DMS153 treated with DMSO at 0.1 percent for 48 hours (cell line): ENCODE results near the gene RAB3A.
"Not testable (repeated sequence)": the region's sequence is repeated elsewhere in the genome, so short reads cannot be mapped to it uniquely, and the experiment has no call there.

Source experiments
- DNase-seq: peaks from one replicate; lab custom pipeline; 2025; ENCODE audit not compliant: unreplicated experiment; lab: John Stamatoyannopoulos, UW

Gene RAB3A

DNA sequence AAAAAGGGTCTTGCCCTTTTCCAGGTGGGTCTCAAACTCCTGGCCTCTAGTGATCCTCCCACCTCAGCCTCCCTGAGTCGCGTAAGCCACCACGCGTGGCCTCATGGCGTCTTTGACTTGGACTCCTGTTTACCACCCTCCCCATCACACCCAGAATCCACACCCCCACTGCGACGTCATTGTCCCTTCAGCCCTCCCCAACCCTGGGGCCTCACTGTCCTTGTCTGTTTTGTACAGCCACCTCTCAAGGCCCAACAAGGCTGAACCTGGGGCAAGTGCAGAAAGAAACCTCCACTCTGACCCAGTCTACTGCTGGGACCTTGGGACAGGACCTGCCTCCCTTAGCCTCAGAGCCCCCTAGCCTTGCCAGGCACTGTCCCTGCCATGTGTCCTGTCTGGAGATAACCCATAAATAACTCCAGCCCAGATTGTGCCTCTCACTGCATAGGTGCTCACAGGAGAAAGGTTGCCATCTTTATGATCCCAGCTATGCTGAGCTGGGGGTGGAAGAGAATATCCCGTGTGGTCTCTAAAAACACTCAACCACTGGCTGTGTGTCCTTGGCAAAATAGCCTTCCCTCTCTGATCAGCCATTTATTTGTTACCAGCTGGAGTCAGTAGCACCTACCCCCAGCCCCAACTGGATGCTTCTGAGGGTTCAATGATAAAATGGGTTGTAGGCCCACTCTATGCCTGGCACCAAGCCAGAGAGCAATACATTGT lies 32.1 kb downstream of the RAB3A start:
- no peak for DNase-seq

DNA sequence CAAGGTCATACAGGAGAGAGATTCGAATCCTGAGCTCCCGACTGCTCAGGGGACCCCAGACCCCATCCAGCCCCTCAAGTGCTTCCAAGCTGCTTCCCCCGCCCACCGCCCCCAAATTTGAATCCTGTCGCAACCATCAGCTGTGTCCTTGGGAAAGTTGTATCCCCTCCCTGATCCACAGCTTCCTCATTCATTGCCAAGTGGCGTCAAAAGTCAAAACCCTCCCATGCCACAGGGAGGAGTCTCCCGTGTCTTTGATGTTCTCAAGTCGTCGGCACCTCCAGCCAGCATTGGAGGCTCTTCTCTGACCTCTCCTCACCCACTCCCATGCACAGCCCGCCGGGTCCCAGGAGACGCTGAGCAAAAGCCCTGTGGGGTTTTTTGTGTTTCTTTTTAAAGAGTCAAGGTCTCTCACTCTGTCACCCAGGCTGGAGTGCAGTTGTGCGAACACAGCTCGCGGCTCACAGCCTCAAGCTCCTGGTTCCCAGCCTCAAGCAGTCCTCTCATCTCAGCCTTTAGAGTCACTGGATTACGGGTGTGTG lies 33.1 kb downstream of the RAB3A start:
- DNase-seq = no peak

DNA sequence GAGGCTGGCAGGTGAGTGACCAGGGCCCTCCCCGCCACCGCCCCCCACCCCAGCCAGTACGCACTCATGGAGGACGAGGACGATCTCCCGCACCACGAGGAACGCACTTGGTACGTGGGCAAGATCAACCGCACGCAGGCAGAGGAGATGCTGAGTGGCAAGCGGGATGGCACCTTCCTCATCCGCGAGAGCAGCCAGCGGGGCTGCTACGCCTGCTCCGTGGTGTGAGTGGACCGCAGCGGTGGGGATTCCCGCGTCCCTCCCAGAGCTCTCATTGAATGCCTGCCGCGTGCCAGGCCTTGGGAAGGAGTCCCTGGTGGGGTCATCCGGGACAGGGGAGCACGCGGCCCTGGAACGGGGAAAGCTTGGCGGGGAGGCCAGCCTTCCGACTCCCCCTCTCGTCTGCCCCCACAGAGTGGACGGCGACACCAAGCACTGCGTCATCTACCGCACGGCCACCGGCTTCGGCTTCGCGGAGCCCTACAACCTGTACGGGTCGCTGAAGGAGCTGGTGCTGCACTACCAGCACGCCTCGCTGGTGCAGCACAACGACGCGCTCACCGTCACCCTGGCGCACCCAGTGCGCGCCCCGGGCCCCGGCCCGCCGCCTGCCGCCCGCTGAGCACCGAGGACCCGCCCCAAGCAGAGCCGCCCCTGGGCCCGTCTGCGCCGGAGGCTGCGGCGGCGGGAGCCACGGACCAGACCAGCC lies 35.0 kb downstream of the RAB3A start:
- DNase-seq = no peak

DNA sequence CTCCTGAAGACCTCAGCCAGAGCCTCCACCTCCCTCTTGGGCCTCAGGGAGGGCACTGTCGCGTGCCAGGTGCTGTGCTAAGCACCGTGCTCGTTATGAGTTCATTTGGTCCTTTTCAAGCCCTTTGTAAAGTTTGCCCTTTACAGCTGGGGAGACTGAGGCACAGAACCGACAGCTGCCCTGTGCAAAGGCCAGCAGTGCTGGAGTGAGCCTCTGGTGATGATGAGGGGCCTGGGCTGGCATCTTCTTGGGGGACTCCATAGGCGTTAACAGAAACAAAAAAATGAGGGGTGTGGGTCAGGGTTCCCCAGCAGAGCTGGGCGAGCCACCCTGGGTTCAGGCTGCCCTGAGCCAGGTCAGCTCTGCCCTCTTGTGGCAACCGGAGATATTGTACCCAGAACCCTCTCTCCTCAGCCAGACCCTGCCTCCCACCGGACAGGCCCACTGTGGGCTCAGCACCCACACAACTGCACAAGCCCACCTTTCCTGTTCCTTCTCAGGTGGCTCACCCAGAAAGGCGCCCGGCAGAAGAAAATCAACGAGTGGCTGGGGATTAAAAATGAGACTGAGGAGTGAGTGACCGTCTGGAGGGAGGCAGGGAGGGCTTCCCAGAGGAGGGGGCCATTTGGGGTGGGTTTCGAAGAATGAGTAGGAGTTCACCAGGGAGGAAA lies 35.7 kb downstream of the RAB3A start:
- DNase-seq = no peak

DNA sequence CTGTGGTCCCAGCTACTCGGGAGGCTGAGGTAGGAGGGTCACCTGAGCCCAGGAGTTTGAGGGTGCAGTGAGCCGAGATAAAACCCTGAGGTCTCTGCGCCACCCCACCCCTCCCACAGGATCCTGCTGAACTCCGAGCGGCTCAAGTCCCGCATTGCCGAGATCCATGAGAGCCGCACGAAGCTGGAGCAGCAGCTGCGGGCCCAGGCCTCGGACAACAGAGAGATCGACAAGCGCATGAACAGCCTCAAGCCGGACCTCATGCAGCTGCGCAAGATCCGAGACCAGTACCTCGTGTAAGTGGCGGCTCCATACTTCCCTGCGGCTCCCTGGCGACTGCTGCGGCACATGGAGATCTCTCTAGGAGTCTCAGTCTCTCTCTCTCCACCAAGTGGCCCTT lies 36.8 kb downstream of the RAB3A start:
- no peak for DNase-seq

DNA sequence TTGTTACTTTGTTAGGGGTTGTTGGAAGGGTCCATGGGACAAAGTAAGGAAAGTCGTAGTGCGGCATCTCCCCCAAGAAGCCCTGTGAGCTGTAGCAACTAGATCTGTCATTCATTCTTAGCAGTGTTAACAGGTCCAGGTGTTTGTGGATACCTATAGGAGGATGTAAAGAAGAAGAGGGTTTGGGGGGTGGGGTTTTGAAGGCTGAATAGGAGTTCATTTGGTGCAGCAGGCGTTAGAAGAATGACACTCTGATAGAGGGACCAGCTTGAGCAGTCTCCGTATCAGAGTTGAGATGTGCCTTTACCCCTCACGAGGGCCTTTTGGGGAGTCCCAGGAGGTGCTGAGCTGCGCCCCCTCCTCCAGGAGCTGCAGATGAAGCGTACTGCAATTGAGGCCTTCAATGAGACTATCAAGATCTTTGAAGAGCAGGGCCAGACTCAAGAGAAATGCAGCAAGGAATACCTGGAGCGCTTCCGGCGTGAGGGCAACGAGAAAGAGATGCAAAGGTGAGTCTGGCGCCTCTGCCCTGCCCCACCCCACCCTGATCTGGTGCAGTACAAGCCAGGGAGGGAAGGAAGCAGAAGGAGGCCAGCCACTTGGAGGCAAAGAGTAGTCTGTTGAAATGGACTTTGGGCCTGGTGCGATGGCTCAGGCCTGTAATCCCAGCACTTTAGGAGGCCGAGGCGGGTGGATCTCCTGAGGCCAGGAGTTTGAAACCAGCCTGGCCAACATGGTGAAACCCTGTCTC lies 37.9 kb downstream of the RAB3A start:
- DNase-seq = no peak

DNA sequence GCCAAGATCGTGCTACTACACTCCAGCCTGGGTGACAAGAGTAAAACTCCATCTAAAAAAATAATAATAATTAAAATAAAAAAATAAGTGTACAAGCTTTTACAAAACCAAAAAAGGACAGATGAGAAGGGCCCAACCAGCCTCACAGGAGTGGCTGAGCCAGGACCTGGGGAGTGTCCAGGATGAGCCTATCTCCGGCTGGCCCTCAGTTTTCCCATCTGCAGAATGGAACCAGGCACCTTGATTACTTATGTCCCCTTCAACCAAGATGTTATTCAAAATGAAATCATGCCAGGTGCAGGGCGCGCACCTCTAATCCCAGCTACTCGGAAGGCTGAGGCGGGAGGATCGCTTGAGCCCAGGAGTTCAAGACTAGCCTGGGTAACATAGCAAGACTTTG lies 39.8 kb downstream of the RAB3A start:
- DNase-seq = no peak

DNA sequence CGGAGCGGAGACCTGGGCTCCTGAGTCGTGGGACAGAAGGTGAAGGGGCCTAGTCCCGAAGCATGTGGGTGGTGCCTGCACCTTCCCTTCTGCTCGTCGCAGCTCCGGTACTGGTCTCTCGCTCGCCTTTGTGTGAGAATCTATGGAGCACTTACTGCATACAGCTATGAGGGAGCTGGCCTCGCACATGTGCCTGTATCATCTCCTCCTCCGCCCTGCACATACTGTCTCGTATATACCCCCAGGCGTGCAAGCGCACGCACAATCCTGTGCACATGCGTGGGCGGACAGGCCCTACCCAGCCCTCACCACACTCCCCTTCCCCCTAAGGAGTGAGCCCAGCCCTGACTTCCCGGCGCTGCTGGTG lies 42.2 kb downstream of the RAB3A start:
- no peak for DNase-seq

DNA sequence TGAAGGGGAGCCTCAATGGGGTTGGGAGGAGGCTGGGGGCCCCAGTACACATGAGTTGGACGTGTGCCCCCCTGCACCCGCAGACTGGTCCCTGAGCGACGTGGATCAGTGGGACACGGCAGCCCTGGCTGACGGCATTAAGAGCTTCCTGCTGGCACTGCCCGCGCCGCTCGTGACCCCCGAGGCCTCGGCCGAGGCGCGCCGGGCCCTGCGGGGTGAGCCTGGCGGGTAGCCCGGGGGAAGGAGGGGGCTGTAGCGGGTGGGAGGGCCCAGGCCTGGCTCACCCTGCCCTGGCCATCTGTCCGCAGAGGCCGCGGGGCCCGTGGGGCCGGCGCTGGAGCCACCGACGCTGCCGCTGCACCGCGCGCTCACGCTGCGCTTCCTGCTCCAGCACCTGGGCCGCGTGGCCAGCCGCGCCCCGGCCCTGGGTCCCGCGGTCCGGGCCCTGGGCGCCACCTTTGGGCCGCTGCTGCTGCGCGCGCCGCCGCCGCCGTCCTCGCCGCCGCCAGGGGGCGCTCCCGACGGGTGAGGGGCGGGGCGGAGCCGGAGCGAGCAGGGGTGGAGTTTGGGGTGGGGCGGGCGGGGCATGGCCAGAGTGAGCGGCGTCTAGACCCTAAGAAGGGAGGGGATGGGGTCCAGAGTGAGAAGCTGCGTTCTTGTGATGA lies 42.7 kb downstream of the RAB3A start:
- peak; percentile 24 for DNase-seq

DNA sequence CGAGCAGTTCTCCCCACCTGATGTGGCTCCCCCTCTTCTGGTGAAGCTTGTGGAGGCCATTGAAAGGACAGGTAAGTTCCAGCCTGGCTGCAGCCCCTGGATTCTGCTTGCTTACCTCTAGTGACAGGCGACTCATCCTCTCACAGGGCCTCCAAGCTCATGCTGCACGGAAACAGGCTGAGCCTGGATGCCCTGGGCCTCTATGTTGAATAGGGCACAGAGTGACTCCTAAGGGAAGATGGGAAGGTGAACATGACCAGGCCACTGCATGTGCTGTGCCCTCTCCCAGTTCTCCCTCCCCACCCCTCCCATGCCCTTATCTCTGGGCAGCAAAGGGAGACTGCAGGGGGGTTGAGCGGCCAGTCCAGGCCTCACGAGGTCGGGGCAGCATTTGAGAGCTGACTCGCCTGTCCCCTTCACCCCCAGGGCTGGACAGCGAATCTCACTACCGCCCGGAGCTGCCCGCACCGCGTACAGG lies 43.3 kb downstream of the RAB3A start:
- no peak for DNase-seq

DNA sequence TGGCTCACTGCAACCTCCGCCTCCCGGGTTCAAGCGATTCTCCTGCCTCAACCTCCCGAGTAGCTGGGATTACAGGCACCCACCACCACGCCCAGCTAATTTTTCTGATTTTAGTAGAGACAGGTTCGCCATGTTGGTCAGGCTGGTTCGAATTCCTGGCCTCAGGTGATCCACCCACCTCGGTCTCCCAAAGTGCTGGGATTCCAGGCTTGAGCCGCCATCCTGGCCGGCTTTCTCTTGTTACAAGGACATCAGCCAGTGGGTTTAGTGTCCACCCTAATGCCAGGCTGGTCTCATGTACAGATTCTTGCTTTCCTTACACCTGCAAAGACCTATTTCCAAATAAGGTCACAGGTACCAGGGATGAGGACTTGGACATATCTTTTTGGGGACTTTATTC lies 44.0 kb downstream of the RAB3A start:
- DNase-seq = no peak

DNA sequence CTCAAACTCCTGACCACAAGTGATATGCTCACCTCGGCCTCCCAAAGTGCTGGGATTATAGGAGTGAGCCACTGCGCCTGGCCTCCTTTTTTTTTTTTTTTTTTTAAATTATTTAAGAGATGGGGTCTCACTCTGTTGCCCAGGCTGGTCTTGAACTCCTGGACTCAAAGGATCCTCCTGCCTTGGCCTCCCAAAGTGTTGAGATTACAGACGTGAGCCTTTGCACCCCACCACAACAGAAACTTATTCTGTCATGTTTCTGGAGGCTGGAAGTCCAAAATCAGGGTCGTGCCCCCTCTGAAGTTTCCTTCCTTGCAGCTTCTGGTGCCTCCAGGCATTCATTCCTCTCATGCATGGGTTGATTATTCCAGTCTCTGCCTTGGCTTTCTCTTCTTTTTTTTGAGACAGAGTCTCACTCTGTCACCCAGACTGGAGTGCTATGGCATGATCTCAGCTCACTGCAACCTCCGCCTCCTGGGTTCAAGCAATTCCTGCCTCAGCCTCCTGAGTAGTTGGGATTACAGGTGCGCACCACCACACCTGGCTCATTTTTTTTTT lies 44.7 kb downstream of the RAB3A start:
- DNase-seq = not testable (repeated sequence)

DNA sequence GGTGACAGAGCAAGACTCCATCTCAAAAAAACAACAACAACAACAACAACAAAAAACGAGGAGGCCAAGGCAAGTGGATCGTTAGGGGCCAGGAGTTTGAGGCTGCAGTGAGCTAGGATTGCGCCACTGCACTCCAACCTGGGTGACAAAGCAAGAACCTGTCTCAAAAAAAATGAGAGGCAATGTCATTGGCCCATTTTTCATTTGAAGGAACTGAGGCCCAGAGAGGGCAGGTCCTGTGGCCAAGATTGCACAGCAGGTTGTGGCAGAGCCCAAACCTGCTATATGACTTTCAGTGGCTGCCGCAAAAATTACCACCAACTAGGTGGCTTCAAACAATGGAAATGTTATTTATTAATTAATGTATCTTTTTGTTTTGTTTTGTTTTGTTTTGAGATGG lies 45.4 kb downstream of the RAB3A start:
- DNase-seq = no peak

DNA sequence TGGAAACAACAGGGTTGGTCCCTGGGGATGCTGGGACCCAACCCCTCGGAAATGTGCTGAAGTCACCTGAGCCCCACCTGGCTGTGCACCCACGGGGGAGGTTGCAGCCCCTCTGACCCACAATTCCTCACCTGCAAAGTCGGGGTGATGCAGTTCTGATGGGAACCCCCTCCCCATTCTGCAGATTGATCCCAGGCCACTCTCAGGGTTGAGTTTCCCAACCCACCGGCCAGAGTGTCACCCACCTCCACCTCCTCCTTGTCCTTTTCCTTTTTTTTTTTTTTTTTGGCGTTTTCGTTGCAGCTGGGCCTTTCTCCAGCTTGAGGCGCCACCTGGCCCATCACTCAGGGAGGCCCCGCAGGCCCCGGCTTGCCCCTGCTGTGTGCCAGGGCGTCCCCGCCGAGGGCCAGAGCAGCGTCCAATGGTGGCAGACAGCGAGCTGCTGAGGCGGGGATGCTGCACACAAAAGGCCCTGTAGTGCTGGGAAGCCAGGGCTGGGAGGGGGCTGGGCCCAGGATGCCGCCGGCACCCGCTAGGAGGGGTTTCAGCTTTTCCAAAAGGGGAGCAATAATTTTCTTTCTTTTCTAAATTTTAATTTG lies 46.3 kb downstream of the RAB3A start:
- peak; percentile 62 for DNase-seq

DNA sequence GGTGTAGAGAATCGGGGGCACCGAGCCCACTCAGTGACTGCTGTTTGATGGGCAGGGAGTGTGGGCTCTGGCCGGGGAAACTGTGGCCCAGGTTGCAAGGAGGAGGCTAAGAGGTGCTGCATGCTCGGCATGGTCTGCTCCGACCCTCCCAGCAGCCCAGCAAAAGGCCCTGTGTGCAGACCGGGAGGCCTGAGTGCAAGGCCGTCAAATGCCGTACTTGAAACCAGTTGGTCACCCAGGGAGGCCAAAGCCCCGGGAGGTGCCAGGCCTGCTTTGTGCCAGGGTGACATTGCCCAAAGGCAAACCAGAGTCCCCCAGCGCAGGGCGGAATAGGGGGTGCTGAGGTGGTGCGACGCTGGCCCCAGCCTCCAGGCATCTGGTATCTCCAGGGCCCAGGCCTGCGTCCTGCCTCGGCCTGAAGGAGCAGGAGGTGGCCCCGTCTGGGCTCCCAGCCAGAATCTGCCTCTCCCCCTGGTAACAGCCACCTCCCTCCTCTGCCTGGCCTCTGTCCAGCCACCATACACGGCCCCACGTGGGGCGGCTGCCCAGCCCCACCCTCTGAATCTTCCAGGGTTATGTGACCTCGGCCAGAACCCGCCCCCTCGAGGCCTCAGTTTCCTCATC lies 46.9 kb downstream of the RAB3A start:
- DNase-seq = peak; percentile 82

DNA sequence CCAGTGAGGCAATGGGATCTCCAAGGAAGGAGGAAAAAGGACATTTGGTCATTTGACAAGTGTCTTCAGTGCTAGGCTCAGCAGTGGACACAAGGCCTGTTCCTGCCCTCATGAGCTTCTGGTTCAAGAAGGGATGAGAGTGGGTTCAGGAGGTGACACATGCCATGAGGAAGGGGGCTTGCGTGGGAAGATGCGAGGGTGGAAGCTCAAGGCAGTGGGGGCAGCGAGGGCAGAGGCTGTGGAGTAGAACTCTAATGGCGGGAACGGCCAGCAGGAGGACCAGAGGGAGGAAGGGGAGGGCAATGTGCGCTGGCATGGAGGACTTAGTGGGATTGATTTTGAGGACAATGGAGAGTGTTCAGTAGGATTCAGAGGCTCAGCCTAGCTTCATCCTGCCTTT lies 47.6 kb downstream of the RAB3A start:
- no peak for DNase-seq

DNA sequence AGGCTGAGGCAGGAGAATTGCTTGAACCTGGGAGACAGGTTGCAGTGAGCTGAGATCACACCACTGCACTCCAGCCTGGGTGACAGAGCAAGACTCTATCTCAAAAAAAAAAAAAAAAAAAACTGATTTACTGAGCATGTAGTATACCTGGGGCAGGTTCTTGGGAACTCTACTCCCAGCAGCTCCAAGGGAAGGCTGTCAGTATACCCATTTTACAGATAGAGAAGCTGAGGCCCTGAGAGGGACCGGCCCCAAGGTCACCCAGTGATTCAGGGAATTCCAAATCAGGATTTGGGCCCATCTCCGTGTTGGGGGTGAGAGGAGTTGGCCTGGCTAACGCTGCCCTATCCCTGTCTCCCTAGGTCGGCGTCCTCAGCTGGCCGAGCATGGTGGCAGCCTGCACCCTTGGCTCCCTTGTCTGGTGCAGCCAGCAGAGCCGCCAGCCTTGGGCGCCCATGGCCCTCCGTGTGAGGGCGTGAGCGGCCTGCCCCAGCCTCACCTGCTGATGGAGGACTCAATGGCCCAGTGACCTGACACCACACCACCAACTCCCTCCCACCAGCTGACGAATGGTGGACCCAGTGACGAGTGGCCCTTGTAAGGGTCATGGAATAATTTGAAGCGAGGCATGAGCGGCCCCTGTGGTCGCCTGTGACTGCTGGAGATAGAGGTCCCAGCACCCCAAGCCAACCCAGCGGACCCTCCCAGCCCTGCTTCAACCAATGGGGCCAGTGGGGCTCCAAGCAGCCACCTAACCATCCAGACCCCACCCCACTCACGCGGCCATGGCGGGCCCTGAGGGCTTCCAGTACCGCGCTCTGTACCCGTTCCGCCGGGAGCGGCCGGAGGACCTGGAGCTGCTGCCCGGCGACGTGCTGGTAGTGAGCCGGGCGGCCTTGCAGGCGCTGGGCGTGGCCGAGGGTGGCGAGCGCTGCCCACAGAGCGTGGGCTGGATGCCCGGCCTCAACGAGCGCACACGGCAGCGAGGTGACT lies 48.5 kb downstream of the RAB3A start:
- DNase-seq = no peak

DNA sequence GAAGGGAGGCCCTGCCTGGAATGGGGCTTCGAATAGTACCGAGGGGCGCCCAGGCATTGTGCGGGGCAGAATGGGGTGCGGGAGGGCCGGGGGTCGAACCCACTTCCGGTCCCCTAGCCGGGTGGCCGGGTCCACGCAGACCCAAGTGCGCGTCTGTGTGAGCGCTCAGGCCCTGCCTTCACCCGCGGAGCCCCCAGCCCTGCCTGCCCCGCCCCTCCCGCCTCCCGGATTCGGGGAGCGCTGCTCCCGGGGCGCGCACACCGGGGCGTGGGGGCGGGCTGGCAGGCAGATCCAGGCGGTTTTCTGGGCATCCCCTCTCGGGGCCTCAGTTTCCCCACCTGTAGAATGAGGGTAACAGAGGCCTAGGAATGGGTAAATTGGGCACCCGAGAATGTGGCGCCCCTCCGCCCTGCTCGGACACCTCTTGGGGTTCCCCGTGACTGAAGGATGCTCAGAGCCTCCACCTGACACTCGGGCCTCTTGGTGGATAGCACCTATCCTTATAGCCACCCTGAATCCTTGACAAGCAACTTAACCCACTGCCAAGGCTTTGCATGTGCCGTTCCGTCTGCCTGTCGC lies 50.2 kb downstream of the RAB3A start:
- no peak for DNase-seq
